RWPE1 (cell line): ENCODE measurements around the gene RNF217.
"Not testable (repeated sequence)": the region's sequence is repeated elsewhere in the genome, so short reads cannot be mapped to it uniquely, and the experiment has no call there.

Experiments
- CTCF ChIA-PET: fragments of 350-600 bp; sonication (Branson Sonifier 250); formaldehyde crosslinking; extraction: SDS; loops from one replicate; lab custom pipeline; 2021; lab: Yijun Ruan, JAX
- POLR2A ChIA-PET: fragments of 400-600 bp; formaldehyde crosslinking; extraction: SDS; loops from one replicate; lab custom pipeline; 2020; ENCODE audit warnings: antibody characterized with exemption; ENCODE audit not compliant: low non-redundant PET; lab: Yijun Ruan, JAX
- DNase-seq: peaks from one replicate; pipeline ENCODE4 v3.0.0; 2012; ENCODE audit warnings: low spot score
- H3K27ac ChIP-seq: fragments of 450-650 bp; 2 replicates; pipeline ENCODE4 v1.5.1; 2017
- CTCF ChIP-seq: fragments of 450-650 bp; conservative IDR thresholded peaks from 2 replicates; pipeline ENCODE4 v1.5.1; 2017; ENCODE audit warnings: low read depth, mild to moderate bottlenecking

RNF217 gene

GRCh38 chr6:125124049-125124669 is 161.9 kb downstream of the RNF217 start:
- no peak for TF ChIP-seq CTCF
- ChIA-PET POLR2A (no interaction called here), CTCF (interaction anchor here (0.7 to 1.5 kb wide), 2 partner anchors 29 to 277 kb away, joined by 3 read pairs; partner anchors contain the start of gene TPD52L1)
- DNase-seq, result peak; percentile 44
- peak overlapping the region; percentile 75 for H3K27ac ChIP-seq

- CTCF ChIA-PET, POLR2A ChIA-PET: not testable (repeated sequence)
Measured at GRCh38 chr6:125125856-125126255, 163.6 kb downstream of the RNF217 start.

GRCh38 chr6:125129354-125129753 is 167.1 kb downstream of the RNF217 start:
- ChIA-PET POLR2A (no interaction called here), CTCF (no interaction called here)
- H3K27ac ChIP-seq, result no peak overlapping the region
- TF ChIP-seq CTCF, result no peak
- DNase-seq, result no peak

More at GRCh38 chr6:125125856-125126255, 163.6 kb downstream of the RNF217 start:
- not testable (repeated sequence) for H3K27ac ChIP-seq, DNase-seq

- CTCF ChIA-PET, result no interaction called here
- TF ChIP-seq CTCF, result no peak
- POLR2A ChIA-PET, result no interaction called here
- no peak for DNase-seq
- no peak overlapping the region for H3K27ac ChIP-seq
Measured at GRCh38 chr6:125132058-125132457, 169.8 kb downstream of the RNF217 start.

GRCh38 chr6:125136378-125136777 is 174.1 kb downstream of the RNF217 start:
- CTCF ChIA-PET, result no interaction called here
- H3K27ac ChIP-seq, result no peak overlapping the region
- POLR2A ChIA-PET, result no interaction called here
- DNase-seq, result no peak
- no peak for TF ChIP-seq CTCF

GRCh38 chr6:125138083-125138482 is 175.8 kb downstream of the RNF217 start:
- POLR2A ChIA-PET, result no interaction called here
- DNase-seq, result no peak
- CTCF ChIA-PET, result interaction anchor here (1.1 kb wide), 1 partner anchor 16 kb away, joined by 3 read pairs; the partner anchor contains the start of gene TPD52L1
- TF ChIP-seq CTCF, result no peak
- H3K27ac ChIP-seq, result no peak overlapping the region

GRCh38 chr6:125140808-125141207 is 178.6 kb downstream of the RNF217 start:
- no peak for TF ChIP-seq CTCF
- ChIA-PET CTCF (interaction anchor here (0.6 kb wide), 1 partner anchor 13 kb away, joined by 3 read pairs; the partner anchor contains the start of gene TPD52L1), POLR2A (no interaction called here)
- DNase-seq, result no peak
- H3K27ac ChIP-seq, result no peak overlapping the region
